Breast epithelium (tissue), 4 donors: ENCODE results near the gene HERC5. TPM values are rescaled to one million over a fixed set of nuclear protein-coding genes. Genes with fewer than 3 reads are reported as not detected.
"Not testable (repeated sequence)": the region's sequence is repeated elsewhere in the genome, so short reads cannot be mapped to it uniquely, and the experiment has no call there.

Experiments used
- DNase-seq, 2 donors: peaks; one replicate each; pipeline ENCODE4 v3.0.0-alpha.2; 2019; ENCODE audit warnings: low spot score in 2 of 2
- H3K27ac ChIP-seq, 2 donors: fragments of 200-600 bp; sonication (generic) in 1 of 2; one replicate each; pipeline ENCODE4 v1.5.1; 2016 to 2019; ENCODE audit warnings: mild to moderate bottlenecking in 1 of 2
- H3K27me3 ChIP-seq, 2 donors: fragments of 200-600 bp; sonication (generic) in 1 of 2; one replicate each; pipeline versions ENCODE4 v1.5.1 to v1.6.0; 2017 to 2019; ENCODE audit warnings: control low read depth in 1 of 2, mild to moderate bottlenecking in 1 of 2
- H3K36me3 ChIP-seq: fragments of 200-600 bp; one replicate; pipeline ENCODE4 v1.5.1; 2019
- H3K4me1 ChIP-seq, 2 donors: fragments of 200-600 bp; sonication (generic); one replicate each; pipeline ENCODE4 v1.5.1; 2016 to 2019; ENCODE audit warnings: control low read depth in 1 of 2
- H3K4me3 ChIP-seq, 3 donors: fragments of 200-600 bp; sonication (generic); 1 replicate in 2 of 3; 2 replicates in 1 of 3; pipeline ENCODE4 v1.5.1; 2016 to 2019; ENCODE audit warnings: mild to moderate bottlenecking in 3 of 3, moderate library complexity in 2 of 3
- H3K9me3 ChIP-seq, 2 donors: fragments of 200-600 bp; sonication (generic) in 1 of 2; one replicate each; pipeline ENCODE4 v1.5.1; 2016 to 2019; ENCODE audit warnings: control low read depth in 1 of 2
- CTCF ChIP-seq, 3 donors: fragments of 450-650 bp; IDR thresholded peaks; one replicate each; pipeline ENCODE4 v1.5.1; 2016 to 2017; ENCODE audit warnings: antibody characterized with exemption in 3 of 3, mild to moderate bottlenecking in 3 of 3, moderate library complexity in 3 of 3
- POLR2A ChIP-seq: fragments of 450-650 bp; IDR thresholded peaks from one replicate; pipeline ENCODE4 v1.6.1; 2016; ENCODE audit warnings: antibody characterized with exemption, mild to moderate bottlenecking, moderate library complexity
- POLR2AphosphoS5 ChIP-seq, 3 donors: sonication (generic); formaldehyde crosslinking; IDR thresholded peaks; one replicate each; pipeline ENCODE4 v1.6.1; 2017; ENCODE audit warnings: antibody characterized with exemption in 3 of 3
- intact Hi-C: fragments of 100-400 bp; cut with DNase I; formaldehyde crosslinking; loops from one replicate; pipeline ENCODE4 v1.15.1; 2023; ENCODE audit warnings: low total_unique reads
- total RNA-seq, 3 donors: library from RNA; depleted of rRNA; stranded (reverse); fragments of >200 nt; gene quantifications; one replicate each; pipeline ENCODE4 v1.1.0, GENCODE V29; 2016

Gene HERC5
- total RNA-seq, 3 donors from 2014 or later = 5.0 to 5.9 (median 5.9) TPM

GRCh38 chr4:88447371-88448095 lies 9.4 kb upstream of the HERC5 start:
- H3K4me1 ChIP-seq = no peaks in the 10 kb centered on the region
- no peak overlapping the region for H3K4me3 ChIP-seq
- TF ChIP-seq POLR2AphosphoS5 (IDR thresholded peaks at IDR 0.05) = no peak
- TF ChIP-seq CTCF (IDR thresholded peaks at IDR 0.05) = no peak
- intact Hi-C loops = no loop called here
- no peak overlapping the region for H3K27ac ChIP-seq
- no peaks in the 10 kb centered on the region for H3K9me3 ChIP-seq
- H3K36me3 ChIP-seq = no peaks in the 10 kb centered on the region
- DNase-seq = no peak
- no peaks in the 10 kb centered on the region for H3K27me3 ChIP-seq

- H3K4me1 ChIP-seq, H3K27me3 ChIP-seq, H3K4me3 ChIP-seq, H3K27ac ChIP-seq, intact Hi-C loops, H3K36me3 ChIP-seq, DNase-seq, H3K9me3 ChIP-seq: not testable (repeated sequence)
Measured at GRCh38 chr4:88448211-88448765, 8.6 kb upstream of the HERC5 start.

- DNase-seq = no peak
- no peaks in the 10 kb centered on the region for H3K9me3 ChIP-seq
- no peaks in the 10 kb centered on the region for H3K36me3 ChIP-seq
- intact Hi-C loops = no loop called here
- H3K4me3 ChIP-seq = no peak overlapping the region
- TF ChIP-seq POLR2AphosphoS5 (IDR thresholded peaks at IDR 0.05) = no peak
- TF ChIP-seq POLR2A = no peak
- TF ChIP-seq CTCF (IDR thresholded peaks at IDR 0.05) = no peak
- no peaks in the 10 kb centered on the region for H3K4me1 ChIP-seq
- H3K27me3 ChIP-seq = no peaks in the 10 kb centered on the region
- H3K27ac ChIP-seq = no peak overlapping the region
Measured at GRCh38 chr4:88448889-88449288, 8.0 kb upstream of the HERC5 start.

- Histone ChIP-seq H3K27ac (no peak overlapping the region), H3K36me3 (no peaks in the 10 kb centered on the region), H3K27me3 (no peaks in the 10 kb centered on the region), H3K4me3 (no peak overlapping the region), H3K4me1 (no peaks in the 10 kb centered on the region), H3K9me3 (no peaks in the 10 kb centered on the region)
- no peak for TF ChIP-seq POLR2A
- TF ChIP-seq CTCF (IDR thresholded peaks at IDR 0.05) = no peak
- TF ChIP-seq POLR2AphosphoS5 (IDR thresholded peaks at IDR 0.05) = no peak
- DNase-seq = no peak
- intact Hi-C loops = no loop called here
Measured at GRCh38 chr4:88449290-88449689, 7.6 kb upstream of the HERC5 start.

GRCh38 chr4:88451205-88451604 lies 5.7 kb upstream of the HERC5 start:
- H3K27ac ChIP-seq = no peak overlapping the region

More at GRCh38 chr4:88451205-88451604, 5.7 kb upstream of the HERC5 start:
- TF ChIP-seq CTCF (IDR thresholded peaks at IDR 0.05) = no peak
- no peak for TF ChIP-seq POLR2AphosphoS5 (IDR thresholded peaks at IDR 0.05)
- no peak for TF ChIP-seq POLR2A
- intact Hi-C loops = no loop called here
- Histone ChIP-seq H3K9me3 (no peaks in the 10 kb centered on the region), H3K36me3 (no peaks in the 10 kb centered on the region), H3K4me3 (no peak overlapping the region), H3K4me1 (no peaks in the 10 kb centered on the region), H3K27me3 (no peaks in the 10 kb centered on the region)
- no peak for DNase-seq
